ENCODE measurements around the gene SSTR3.
"Not testable (repeated sequence)": the region's sequence is repeated elsewhere in the genome, so short reads cannot be mapped to it uniquely, and the experiment has no call there.

Gene SSTR3

DNA sequence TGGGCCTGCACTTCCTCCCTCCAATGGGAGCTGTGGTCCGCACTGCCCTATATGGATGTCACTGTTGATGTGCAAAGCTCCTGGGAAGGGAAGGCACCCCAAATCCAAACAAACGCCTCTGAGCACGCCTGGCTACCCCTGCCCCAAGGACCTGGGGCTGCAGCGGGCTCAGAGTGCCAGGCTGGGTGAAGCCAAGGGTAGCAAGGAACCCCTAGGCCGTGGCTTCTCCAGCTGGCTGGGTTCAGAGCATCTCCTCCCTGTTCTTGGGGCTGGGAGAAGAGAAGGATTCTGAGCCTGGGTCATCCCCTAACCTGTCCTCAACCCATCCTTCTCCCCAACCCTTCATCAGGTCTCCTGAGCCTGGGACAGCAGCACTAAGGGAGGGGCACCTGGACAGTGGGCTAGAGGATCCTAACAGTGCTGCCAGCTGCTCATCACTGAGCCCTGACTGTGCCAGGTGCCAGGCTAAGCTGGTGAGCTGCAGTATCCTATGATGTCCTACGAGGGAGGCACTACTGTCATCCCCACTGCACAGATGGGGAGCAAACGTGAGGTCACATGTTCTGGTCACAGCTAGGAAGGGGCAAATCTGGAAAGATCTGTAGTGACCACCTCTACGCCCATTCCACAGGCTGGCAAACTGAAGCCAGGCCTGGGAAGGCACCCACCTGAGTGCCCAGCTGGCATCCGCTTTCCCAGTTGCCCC, 3.0 kb downstream of the SSTR3 start:
- no peak for FAIRE-seq

DNA sequence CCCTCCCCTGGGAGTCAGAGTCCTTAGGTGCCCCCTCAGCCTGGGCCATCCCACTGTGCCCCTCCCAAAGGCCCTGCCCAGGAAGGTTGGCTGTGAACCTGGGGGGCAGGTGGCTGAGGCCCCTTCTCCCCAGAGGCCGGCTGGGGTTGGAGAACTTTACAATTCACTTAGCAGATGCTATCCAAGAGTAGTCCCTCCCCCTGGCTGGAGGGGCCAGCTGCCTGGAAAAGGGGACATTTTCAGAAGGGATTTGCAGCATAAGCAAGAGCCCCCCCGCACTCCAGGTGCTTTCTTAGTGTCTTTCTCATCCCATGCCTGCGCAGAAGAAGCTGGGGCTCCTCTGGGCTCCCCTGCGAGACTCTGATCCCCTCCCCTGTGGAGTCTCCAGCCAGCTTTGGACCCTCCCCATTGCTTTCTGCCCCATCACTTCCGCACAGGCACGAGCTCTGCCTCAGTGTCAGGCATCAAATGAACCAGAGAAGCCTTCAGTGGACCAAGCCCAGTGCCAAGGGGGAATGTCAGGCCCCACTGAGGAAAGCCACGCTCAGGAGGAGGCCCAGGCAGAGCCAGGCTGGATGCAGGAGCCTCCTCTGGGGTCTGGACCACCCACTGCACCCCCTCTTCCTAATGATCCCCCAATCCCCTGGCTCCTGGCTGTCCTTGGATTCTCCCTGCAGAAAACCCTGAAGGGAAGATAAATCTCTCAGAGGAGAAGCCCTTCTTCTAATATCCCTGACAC, 3.7 kb downstream of the SSTR3 start:
- no peak for FAIRE-seq

DNA sequence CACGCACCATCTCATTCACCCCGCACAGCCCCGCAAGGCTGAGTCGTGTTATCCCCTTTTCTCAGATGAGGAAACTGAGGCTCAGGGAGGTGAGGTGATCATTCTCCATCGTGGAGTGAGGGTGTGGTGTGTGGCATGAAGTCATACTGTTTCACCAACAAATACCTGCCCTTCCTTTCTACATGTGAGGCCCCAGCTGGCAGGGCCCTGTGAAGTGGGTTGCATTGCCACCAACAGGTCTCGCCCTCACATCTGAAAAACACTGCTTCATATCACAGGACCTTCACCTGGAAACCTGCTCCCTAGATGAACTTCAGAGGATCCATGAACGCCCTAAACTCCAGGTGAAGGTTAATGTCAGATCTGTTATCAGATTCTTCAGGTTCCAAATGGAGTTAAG, 4.3 kb downstream of the SSTR3 start:
- no peak for FAIRE-seq

DNA sequence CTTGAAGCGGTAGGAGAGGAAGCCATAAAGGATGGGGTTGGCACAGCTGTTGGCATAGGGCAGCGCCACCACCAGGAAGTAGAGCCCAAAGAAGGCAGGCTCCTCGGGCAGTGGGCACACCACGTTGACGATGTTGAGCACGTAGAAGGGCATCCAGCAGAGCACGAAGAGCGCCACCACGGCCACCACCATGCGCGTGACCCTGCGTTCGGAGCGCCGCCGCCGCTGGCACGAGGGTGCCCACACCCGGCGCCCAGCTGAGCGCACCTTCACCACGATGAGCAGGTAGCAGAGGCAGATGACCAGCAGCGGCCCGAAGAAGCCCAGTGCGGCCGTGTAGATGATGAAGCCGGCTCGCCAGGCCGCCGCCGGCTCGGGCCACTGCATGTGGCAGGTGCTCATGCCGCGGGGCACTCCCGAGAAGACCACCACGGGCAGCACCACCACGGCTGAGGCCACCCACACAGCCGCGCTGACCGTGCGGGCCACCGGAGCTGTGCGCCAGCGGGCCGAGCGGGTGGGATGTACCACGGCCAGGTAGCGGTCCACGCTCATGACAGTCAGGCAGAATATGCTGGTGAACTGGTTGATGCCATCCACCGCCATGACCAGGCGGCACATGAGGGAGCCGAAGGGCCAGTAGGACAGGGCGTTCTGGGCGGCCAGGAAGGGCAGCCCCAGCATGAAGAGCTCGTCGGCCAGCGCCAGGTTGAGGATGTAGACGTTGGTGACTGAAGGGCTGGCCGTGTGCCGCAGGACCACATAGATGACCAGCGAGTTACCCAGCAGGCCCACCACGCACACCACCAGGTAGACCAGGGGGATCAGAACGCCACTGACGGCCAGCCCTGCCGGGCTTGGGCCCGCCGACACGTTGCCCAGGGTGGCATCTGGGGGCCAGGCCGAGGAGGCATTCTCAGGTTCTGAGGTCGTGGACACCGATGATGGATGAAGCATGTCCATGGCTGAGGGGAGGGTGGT, 5.1 kb downstream of the SSTR3 start:
- no peak for FAIRE-seq

DNA sequence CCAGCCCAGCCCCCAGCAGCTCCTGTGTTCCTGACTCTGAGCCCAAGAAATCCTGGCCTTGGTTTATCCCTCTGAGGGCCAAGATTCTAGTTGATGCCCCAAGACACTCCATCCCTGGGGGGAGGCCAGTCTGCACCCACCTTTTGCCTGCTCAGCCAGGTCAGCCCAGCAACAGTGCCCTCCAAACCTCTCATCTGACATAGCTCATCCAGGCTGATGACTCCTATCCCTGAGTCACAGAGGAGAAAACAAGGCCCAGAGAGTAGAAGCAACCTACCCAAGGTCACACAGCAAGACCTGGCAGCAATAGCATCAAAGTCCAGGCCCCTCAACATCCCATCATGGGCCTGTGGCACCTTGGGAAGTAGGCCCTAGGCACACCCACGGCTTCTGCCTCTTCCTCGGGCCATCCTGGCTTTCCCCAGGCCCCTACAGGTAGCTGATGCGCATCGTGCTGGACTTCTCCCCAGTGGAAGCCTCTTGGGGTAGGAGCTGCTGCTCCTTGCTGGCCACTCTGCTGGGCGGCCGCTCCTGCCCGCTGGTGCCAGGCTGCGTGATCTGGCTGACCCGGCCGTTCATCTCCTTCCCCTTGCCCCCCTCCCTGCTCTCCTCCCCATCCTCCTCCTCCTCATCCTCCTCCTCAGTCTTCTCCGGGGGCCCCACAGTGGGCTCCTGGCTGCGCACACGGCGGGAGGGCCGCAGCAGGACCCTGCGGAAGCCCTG, 6.0 kb downstream of the SSTR3 start:
- FAIRE-seq, result no peak

DNA sequence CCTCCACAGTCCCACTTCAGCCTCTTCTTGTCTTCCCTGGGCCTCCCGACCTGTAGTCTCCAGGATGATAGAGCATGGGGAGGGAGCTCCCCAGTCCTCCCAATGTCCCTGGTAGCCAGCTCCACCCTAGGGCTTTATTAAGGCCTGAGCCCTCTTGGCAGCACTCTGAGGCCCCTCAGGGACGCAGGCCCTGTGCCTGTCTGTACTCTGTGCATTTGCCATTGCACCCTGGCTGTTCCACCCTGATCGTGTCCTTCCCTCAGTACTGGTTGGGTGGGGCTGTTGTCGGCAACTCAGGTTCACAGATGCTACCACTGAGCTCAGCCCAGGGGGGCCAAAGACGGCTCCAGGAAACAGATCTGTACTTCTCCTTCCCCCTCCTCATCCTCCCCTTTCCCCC, 7.2 kb downstream of the SSTR3 start:
- FAIRE-seq, result no peak

DNA sequence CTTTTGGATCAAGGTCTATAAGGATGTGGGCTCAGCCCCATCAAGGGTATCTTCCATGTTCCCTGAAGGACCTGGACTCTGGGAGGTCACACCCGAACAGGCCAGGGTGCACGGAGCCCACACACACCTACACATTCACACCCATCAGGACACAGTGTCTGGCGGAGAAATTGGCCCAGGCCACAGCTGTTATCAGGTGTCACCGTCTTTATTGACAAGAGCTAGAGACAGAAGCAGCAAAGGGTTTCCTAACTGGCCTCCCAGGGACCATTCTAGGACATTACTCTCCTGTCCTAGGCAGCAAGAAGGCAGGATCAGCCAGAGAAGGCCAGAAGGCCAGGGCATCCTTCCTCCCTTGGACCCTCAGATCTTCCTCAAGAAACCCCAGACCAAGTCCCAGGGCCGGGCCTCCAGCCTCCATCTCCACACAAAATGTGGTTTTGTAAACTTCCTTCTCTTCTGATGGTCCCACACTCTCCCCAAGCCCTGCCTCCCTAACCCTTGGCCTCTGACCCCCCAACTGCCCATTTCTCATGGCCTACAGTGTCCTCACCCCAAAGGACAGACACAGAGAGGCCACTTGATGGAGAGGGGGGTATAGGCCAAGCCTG, 8.1 kb downstream of the SSTR3 start:
- FAIRE-seq, result no peak

DNA sequence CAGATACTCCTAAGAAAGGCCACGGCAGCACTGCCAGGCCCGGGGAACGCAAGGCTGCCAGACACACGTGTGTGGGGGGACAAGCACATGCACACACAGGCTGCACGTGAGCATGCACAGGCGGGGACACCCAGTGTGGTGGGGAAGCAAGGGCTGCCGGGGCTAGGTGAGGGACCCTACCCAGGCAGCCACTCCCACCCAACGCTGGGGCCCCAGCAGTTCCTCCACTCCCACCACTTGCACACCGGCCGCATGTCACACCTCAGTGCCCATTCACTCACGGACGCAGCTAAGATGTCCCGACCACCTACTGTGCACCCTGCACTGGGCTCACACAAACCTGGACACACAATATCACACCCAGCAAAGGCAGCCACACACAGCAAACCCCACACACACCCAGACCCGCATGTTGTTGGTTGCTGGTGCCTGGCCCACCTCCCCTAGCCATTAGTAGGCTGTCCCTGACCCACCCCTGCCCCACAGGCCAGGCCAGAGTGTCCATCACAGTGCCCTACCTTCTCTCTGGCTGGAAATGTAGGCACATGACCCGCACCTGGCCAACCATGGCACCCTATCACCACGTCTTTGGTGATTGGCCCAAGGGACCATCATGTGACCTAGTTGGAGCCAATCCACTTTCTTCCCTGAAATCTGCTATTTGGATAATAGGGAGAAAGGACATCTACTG, 8.8 kb downstream of the SSTR3 start:
- FAIRE-seq, result no peak

DNA sequence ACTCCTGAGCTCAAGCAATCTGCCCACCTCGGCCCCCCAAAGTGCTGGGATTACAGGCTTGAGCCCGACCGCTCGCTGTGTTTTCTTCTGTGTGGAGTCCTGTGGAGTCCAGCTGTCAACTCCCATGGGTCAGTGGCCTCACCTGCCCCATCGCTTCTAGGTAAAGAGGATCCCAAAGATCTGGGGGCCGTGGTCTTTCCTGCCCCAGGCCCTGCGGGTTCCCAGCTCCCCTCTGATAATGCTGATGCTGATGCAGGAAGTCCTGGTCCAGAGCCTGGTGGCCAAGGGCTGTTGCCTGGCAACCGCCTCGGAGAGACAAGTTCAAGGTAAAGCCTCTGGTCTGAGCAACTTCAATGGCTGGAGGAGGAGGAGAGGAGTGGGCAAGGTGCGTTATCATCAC, 9.6 kb downstream of the SSTR3 start:
- FAIRE-seq, result no peak

DNA sequence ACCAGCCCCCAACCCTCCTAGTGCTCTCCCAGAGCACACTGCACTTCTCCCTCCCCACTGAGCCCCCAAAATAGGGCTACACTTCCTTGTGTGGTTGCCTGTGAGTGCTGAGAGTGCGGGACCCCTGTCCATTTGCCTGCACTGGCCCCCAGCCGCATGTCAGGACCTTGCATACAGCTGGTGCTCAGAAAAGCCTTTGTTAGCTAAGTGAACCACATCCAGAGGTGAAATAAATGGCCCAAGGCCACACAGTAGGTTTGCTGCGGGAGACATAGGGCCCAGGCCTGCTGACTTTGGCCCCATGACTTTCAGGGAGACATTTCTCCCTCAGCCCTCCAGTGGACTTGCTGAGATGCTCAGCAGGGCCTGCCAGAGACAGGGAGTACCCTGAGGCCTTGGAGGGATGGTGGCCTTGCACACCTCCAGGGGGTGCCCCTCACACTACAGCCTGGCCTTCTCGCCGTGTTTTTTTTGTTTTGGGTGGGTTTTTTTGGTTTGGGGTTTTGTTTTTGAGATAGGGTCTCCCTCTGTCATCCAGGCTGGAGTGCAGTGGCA, 10.2 kb downstream of the SSTR3 start:
- FAIRE-seq, result no peak

DNA sequence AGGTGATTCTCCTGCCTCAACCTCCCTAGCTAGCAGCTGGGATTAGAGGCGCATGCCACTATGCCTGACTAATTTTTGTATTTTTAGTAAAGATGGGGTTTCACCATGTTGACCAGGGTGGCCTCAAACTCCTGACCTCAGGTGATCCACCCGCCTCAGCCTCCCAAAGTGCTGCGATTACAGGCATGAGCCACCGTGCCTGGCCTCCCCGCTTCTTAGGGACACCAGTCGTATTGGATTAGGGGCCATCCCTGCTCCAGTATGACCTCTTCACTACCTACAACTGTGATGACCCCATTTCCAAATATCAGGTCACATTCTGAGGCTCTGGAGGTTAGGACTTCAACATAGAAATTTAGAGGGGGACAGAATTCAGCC, 10.8 kb downstream of the SSTR3 start:
- not testable (repeated sequence) for FAIRE-seq

DNA sequence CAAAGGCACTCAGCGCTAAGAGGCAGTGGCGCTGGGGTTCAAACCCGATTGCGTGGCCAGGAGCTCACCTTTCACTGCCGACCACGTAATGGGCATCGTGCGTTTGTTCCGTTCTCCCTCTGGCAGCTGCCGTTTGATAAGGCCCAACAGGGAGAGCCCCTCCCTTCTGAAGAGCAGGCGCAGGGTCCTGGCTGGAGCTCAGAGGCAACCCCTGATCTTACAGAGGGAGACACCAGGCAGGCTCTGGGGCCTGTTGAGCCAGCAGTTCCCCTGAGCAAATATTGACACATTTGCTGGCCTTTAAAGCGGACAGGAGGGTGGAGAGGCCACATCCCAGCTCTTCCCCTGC, 12.5 kb downstream of the SSTR3 start:
- no peak for FAIRE-seq

DNA sequence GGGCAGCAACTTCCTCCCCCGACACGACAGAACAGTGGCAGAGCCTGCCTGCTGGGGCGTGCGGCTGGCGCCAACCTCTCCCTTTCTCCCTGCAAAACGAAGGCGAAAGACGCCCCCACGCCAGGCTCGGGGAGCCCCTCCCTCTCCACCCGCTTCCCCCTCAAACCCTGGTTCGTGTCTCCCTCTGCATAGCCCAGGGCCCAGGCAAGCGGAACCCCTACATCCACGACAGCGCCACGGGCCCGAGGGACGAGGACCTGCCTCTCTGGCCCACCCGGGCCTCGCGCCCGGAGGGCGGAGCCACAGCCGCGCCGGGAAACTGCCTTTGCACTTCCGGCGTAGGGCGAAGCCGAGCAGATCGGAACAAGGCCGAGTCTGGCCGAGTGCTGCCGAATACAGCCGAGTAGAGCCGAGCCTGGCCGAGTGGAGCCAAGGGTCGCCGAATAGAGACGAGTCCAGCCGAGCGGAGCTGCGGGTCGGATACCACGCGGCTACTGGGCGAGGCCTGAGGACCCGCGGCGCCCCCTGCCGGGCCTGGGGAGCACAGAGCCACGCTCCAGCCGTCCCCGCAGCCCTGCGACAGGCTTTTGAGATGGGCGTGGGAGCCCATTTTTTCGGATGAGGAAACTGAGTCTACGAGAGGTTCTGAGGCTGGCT, 13.0 kb downstream of the SSTR3 start:
- FAIRE-seq, result peak; percentile 76

DNA sequence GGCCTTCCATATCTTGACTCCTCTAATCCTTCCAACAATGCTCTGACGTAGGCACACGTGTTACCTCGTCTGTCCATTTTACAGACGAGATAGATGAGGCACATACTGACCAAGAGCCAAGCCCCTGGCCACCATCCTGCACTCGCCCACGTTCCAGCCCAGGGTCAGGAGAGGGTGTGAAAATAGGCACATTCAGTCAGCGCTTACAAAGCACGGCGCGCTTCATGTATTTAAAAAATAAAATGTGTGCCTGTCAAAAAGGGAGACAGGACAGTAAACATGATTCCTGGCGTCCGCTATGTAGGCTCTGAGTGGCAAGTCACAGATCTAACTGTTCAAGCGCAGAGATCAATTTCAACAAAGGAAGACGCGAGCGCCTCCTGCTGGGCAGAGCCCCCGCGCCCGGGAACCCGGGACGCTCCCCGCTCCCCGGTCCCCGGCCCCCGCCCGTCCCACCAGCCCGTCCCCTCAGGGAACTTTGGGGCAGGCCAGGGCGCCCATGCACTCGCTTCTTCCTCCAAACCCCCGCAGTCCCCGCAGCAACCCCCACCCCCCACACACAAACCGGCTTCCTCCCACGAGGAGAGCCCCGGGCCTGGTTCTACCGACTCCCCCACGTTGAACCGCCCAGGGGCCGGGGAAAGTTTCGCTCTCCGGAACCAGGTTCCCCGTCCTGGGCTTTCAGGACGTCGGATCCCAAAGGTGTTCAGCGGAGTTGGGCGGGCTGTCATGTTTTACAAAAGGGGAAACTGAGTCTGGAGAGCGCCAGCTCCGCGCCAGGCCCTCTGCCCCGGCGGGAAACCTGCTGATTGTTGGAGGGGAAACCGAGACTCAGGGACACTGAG, 13.8 kb downstream of the SSTR3 start:
- no peak for FAIRE-seq

DNA sequence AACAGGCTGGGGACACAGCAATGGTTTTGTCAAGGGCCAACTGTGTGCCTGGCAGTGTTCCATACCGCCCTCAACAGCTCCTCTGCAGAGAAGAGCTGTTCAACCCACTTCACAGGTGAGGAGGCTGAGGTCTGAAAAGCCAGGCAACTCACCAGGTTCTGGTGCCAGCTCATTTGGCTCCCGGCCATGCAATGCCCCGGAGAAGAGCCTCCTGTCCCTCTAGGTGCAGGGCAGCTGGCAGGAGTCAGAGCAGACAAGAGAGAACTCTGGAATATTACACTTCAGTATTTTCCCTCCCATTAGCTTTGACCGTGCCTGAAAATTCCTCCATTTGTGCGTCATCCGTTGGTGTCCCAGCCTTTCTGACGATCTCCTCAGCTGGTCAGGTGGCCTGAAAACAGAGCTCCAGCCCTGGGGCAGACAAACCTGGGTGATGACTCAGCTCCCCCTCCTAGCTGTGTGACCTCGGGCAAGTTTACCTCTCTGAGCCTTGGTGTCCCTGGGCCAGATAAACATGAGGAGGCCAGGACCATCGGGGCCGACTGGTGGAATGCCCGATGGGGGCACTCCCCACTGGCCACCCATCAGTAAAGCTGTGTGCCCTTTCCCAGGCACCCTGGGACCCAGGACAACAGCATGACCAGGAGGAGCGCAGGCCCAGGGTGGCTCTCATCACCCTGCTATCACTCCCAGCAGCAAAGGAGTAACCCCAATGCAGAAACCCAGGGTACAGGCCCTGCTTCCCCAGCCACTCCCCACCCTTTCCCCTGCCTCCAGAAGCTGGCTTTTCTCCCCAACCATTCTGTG, 14.6 kb downstream of the SSTR3 start:
- FAIRE-seq, result peak; percentile 58

DNA sequence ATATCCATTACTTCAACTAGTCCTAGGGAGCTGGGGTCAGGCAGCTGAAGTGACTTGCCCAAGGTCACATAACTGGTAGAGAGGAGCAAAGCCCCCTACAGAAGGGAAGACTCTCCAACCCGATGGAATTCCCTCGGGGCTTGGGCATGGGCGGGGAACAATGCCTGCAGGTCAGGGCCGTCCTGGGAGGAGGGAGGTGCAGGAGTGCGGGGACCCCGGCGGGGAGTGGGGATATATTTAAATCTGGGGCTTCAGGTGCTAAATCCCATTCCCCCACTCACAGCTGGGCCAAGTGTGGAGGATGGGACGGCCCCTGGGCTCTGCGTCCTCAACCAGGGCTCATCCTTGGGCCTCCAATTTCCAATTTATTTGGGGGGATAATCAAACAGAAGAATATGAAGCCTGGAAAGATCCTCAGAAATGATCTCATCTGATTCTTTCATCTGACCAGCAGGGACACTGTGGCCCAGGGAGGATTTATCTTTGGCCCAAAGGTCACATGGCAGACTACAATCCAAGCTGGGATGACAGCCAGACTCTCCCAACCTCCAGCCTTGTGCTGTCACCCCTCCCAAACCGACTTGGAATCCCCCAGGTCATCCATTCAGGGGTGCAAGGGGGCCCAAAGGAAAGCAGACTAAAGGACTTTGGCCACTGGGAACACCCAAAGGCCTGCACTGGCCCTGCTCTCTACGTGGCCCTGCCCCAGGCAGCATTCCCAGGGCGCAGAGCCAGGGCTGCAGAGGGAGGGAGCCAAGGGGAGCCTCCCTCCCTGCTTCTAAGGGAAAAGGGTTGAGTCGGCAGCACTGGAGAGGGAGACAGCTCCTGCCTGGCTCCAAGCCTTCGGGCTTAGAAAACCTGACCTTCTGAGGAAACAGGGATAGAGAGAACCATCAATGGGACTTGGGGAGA, 15.5 kb downstream of the SSTR3 start:
- no peak for FAIRE-seq

DNA sequence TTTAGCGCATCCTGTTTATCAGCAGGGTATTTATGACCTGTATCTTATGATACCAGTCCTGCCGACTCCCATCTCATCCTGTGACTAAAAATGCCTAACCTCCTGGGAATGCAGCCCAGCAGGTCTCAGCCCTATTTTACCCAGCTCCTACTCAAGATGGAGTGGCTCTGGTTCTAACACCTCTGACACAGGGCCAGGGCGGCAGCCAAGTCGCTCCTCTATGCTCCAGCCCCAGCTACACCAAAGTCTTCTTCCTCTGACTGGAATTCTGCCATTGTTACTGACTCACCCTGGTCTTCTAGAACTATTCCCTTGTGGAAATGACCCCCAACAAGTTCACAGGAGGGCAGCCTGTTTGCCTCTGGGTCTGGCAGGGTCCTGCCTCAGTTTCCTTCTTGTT, 16.4 kb downstream of the SSTR3 start:
- FAIRE-seq, result no peak

DNA sequence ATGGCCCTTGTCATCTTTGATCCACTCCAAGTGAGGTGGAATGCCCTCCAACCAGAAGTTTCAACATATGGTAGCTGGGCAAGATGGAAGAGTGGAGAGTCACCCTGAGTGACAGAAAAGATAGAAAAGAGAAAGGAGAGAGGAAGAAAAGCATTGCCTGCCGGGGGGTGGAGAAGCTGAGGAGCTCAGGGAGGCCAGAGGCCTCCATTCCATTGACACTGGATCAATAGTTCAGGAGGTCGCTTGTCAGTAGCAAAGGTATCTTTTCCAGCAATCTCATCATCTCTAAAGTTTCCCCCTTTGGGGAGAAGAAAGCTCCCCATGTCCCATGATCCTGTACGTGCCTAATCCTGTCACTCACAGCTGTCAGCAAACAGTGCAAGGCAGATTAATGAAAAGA, 17.5 kb downstream of the SSTR3 start:
- no peak for FAIRE-seq
